MM.1S (cell line): ENCODE data around the gene ZSCAN5C.

Experiments
- DNase-seq: peaks from one replicate; pipeline ENCODE4 v3.0.0-alpha.2; 2015
- H2AFZ ChIP-seq: fragments of 300-600 bp; sonication (generic); 2 replicates; pipeline ENCODE4 v1.6.0; 2016; ENCODE audit warnings: antibody characterized with exemption, low read length
- H3F3A ChIP-seq: fragments of 300-600 bp; sonication (generic); 2 replicates; pipeline ENCODE4 v1.6.1; 2016; ENCODE audit warnings: mild to moderate bottlenecking, antibody characterized with exemption, low read length, moderate library complexity, mixed read lengths; ENCODE audit not compliant: insufficient read depth
- H3K27ac ChIP-seq: fragments of 300-600 bp; sonication (generic); 2 replicates; pipeline ENCODE4 v1.5.1; 2016; ENCODE audit warnings: mild to moderate bottlenecking, low read length
- H3K27me3 ChIP-seq: fragments of 300-600 bp; sonication (generic); replicated peaks from 2 replicates; pipeline ENCODE4 v1.6.0; 2016; ENCODE audit warnings: low read length; ENCODE audit not compliant: insufficient read depth
- H3K36me3 ChIP-seq: fragments of 300-600 bp; sonication (generic); replicated peaks from 2 replicates; pipeline ENCODE4 v1.6.1; 2016; ENCODE audit warnings: mild to moderate bottlenecking, low read length, mixed read lengths; ENCODE audit not compliant: insufficient read depth
- H3K4me1 ChIP-seq: fragments of 300-600 bp; sonication (generic); 2 replicates; pipeline ENCODE4 v1.6.1; 2016; ENCODE audit warnings: low read length, mixed read lengths
- H3K4me2 ChIP-seq: fragments of 300-600 bp; sonication (generic); 2 replicates; pipeline ENCODE4 v1.6.0; 2016; ENCODE audit warnings: low read depth, low read length
- H3K4me3 ChIP-seq: fragments of 300-600 bp; sonication (generic); 2 replicates; pipeline ENCODE4 v1.5.1; 2016; ENCODE audit warnings: low read length, mixed read lengths
- H3K79me2 ChIP-seq: fragments of 300-600 bp; sonication (generic); 2 replicates; pipeline ENCODE4 v1.6.1; 2016; ENCODE audit warnings: mixed run types, low read length, mixed read lengths
- H3K9ac ChIP-seq: fragments of 300-600 bp; sonication (generic); 2 replicates; pipeline ENCODE4 v1.6.1; 2016; ENCODE audit warnings: low read length, mixed read lengths
- H3K9me2 ChIP-seq: fragments of 300-600 bp; sonication (generic); replicated peaks from 2 replicates; pipeline ENCODE4 v1.6.1; 2016; ENCODE audit warnings: mild to moderate bottlenecking, low read length, mixed read lengths; ENCODE audit not compliant: insufficient read depth
- H3K9me3 ChIP-seq: fragments of 300-600 bp; sonication (generic); replicated peaks from 2 replicates; pipeline ENCODE4 v1.6.1; 2016; ENCODE audit warnings: mild to moderate bottlenecking, low read length, mixed read lengths; ENCODE audit not compliant: insufficient read depth
- H4K20me1 ChIP-seq: fragments of 300-600 bp; sonication (generic); 2 replicates; pipeline ENCODE4 v1.6.1; 2016; ENCODE audit warnings: mild to moderate bottlenecking, low read length, moderate library complexity, mixed read lengths; ENCODE audit not compliant: insufficient read depth
- CTCF ChIP-seq: fragments of 300-600 bp; sonication (generic); IDR thresholded peaks from 2 replicates; pipeline ENCODE4 v1.5.1; 2016; ENCODE audit warnings: antibody characterized with exemption, low read length, mixed read lengths
- EZH2 ChIP-seq: fragments of 300-600 bp; sonication (generic); optimal IDR thresholded peaks from 2 replicates; pipeline ENCODE3; 2017; ENCODE audit warnings: low read depth, mild to moderate bottlenecking, antibody characterized with exemption, low read length, mixed read lengths
- EZH2phosphoT487 ChIP-seq: fragments of 300-600 bp; sonication (generic); IDR thresholded peaks from 2 replicates; pipeline ENCODE4 v1.6.1; 2018; ENCODE audit warnings: antibody characterized with exemption, low read length

The ZSCAN5C gene

GRCh38 chr19:56176881-56177280, 25.2 kb upstream of the ZSCAN5C start:
- Histone ChIP-seq H3K9me2 (no peaks in the 10 kb centered on the region), H3K4me1 (no peaks in the 10 kb centered on the region), H4K20me1 (no peaks in the 10 kb centered on the region), H3K9me3 (no peaks in the 10 kb centered on the region), H3F3A (no peaks in the 10 kb centered on the region), H3K9ac (no peak overlapping the region), H2AFZ (no peak overlapping the region), H3K27ac (no peak overlapping the region), H3K4me2 (no peak overlapping the region), H3K79me2 (no peaks in the 10 kb centered on the region), H3K27me3 (peaks cover 68% of the 10 kb centered on the region), H3K36me3 (no peaks in the 10 kb centered on the region), H3K4me3 (no peak overlapping the region)
- no peak for TF ChIP-seq EZH2phosphoT487
- no peak for TF ChIP-seq CTCF
- no peak for TF ChIP-seq EZH2
- no peak for DNase-seq

- Histone ChIP-seq H3K9ac (no peak overlapping the region), H3K79me2 (no peaks in the 10 kb centered on the region), H2AFZ (no peak overlapping the region), H3K4me1 (no peaks in the 10 kb centered on the region), H3K9me3 (no peaks in the 10 kb centered on the region), H3K4me2 (no peak overlapping the region), H4K20me1 (no peaks in the 10 kb centered on the region), H3K36me3 (no peaks in the 10 kb centered on the region), H3K27me3 (peaks cover 77% of the 10 kb centered on the region), H3K27ac (no peak overlapping the region), H3K4me3 (no peak overlapping the region), H3F3A (no peaks in the 10 kb centered on the region), H3K9me2 (no peaks in the 10 kb centered on the region)
- no peak for TF ChIP-seq EZH2phosphoT487
- no peak for TF ChIP-seq EZH2
- TF ChIP-seq CTCF, result no peak
- no peak for DNase-seq
These were observed 24.4 kb upstream of the ZSCAN5C start for GRCh38 chr19:56177564-56178243.

- Histone ChIP-seq H3K9ac (no peak overlapping the region), H3F3A (no peaks in the 10 kb centered on the region), H3K79me2 (no peaks in the 10 kb centered on the region), H3K27ac (no peak overlapping the region), H3K4me2 (no peak overlapping the region), H3K36me3 (no peaks in the 10 kb centered on the region), H4K20me1 (no peaks in the 10 kb centered on the region), H3K9me3 (no peaks in the 10 kb centered on the region), H3K9me2 (no peaks in the 10 kb centered on the region), H3K4me3 (no peak overlapping the region), H3K27me3 (peaks cover 46% of the 10 kb centered on the region), H2AFZ (no peak overlapping the region), H3K4me1 (no peaks in the 10 kb centered on the region)
- DNase-seq, result no peak
- TF ChIP-seq EZH2, result no peak
- no peak for TF ChIP-seq EZH2phosphoT487
- no peak for TF ChIP-seq CTCF
These were observed 12.3 kb upstream of the ZSCAN5C start for GRCh38 chr19:56189785-56190184.
